HCT116 (cell line): ENCODE data around the gene TP53TG5. TPM values are rescaled to one million over a fixed set of nuclear protein-coding genes. Genes with fewer than 3 reads are reported as not detected.

Experiments
- ATAC-seq: fragments of 200-7000 bp; cut with Tn5 transposase; 2 replicates; pipeline ENCODE4 v1.9.1; 2020; ENCODE audit warnings: mild to moderate bottlenecking, moderate library complexity
- BruUV-seq: library from RNA; stranded (reverse); fragments of 400-500 nt; replicated peaks from 2 replicates; lab custom pipeline; 2021; lab: Mats Ljungman, UMichigan
- CTCF ChIA-PET: fragments of 300-600 bp; sonication (Branson Sonifier 250); formaldehyde crosslinking; loops from one replicate; lab custom pipeline; 2021; ENCODE audit warnings: antibody characterized with exemption; lab: Charles Lee
- POLR2A ChIA-PET: fragments of 300-600, 350-600 bp; sonication (Branson Sonifier 250); formaldehyde crosslinking; loops from one replicate; lab custom pipeline; 2021; ENCODE audit warnings: antibody characterized with exemption; lab: Charles Lee
- RAD21 ChIA-PET, 2 experiments: fragments of 300-600 bp; sonication (Branson Sonifier 250); formaldehyde crosslinking; loops; one replicate each; lab custom pipeline; 2023; ENCODE audit warnings: low total read pairs in 2 of 2; ENCODE audit not compliant: uncharacterized antibody in 2 of 2, unreplicated experiment in 2 of 2, low non-redundant PET in 1 of 2; lab: Charles Lee
- DNase-seq: peaks from one replicate; pipeline ENCODE4 v3.0.0-alpha.2; 2010; ENCODE audit warnings: low read depth, low spot score
- H2AFZ ChIP-seq: fragments of 200-600 bp; shearing (Covaris generic), sonication (generic); 2 replicates; pipeline ENCODE4 v1.6.1; 2017; ENCODE audit warnings: low read depth, mixed run types, mixed read lengths, antibody characterized with exemption, low read length; ENCODE audit not compliant: poor library complexity, severe bottlenecking
- H3K27ac ChIP-seq: 2 replicates; pipeline ENCODE4 v1.5.1; 2012; ENCODE audit warnings: low read depth, low read length
- H3K27me3 ChIP-seq: fragments of 200-600 bp; sonication (generic); 2 replicates; pipeline ENCODE4 v1.6.1; 2016; ENCODE audit warnings: mixed run types, low read length, mixed read lengths; ENCODE audit not compliant: insufficient read depth
- H3K36me3 ChIP-seq, 2 experiments: fragments of 200-500 bp in 1 of 2; fragments of 200-600 bp in 1 of 2; sonication (Bioruptor generic) in 1 of 2; sonication (generic) in 1 of 2; 2 replicates each; pipeline versions ENCODE4 v1.5.1 to v1.6.1; 2014 to 2016; ENCODE audit warnings: low read length in 2 of 2, inconsistent platforms in 1 of 2, mixed read lengths in 1 of 2, mixed run types in 1 of 2; ENCODE audit not compliant: insufficient read depth in 2 of 2, control insufficient read depth in 1 of 2
- H3K4me1 ChIP-seq, 2 experiments: fragments of 200-600 bp in 1 of 2; sonication (generic) in 1 of 2; 2 replicates each; pipeline versions ENCODE4 v1.5.1 to v1.6.1; 2012 to 2017; ENCODE audit warnings: low read length in 2 of 2, inconsistent platforms in 1 of 2, mild to moderate bottlenecking in 1 of 2, mixed read lengths in 1 of 2, mixed run types in 1 of 2, moderate library complexity in 1 of 2; ENCODE audit not compliant: insufficient read depth in 2 of 2, control insufficient read depth in 1 of 2
- H3K4me2 ChIP-seq: fragments of 200-600 bp; sonication (generic); 2 replicates; pipeline ENCODE4 v1.6.1; 2017; ENCODE audit warnings: mixed run types, low read length, mixed read lengths
- H3K4me3 ChIP-seq, 2 experiments: fragments of 200-600 bp in 1 of 2; sonication (generic) in 1 of 2; replicated peaks in 1 of 2; 2 replicates each; pipeline ENCODE4 v1.5.1; 2011 to 2016; ENCODE audit warnings: low read length in 2 of 2, control low read depth in 1 of 2, low read depth in 1 of 2, mild to moderate bottlenecking in 1 of 2, mixed read lengths in 1 of 2, mixed run types in 1 of 2
- H3K79me2 ChIP-seq: fragments of 200-600 bp; sonication (generic); 2 replicates; pipeline ENCODE4 v1.6.1; 2017; ENCODE audit warnings: mild to moderate bottlenecking, mixed run types, low read length, moderate library complexity, mixed read lengths; ENCODE audit not compliant: insufficient read depth
- H3K9ac ChIP-seq: fragments of 200-600 bp; sonication (generic); 2 replicates; pipeline ENCODE4 v1.6.1; 2016; ENCODE audit warnings: low read length, mixed read lengths
- H3K9me2 ChIP-seq: fragments of 200-600 bp; sonication (generic), shearing (Covaris generic); 2 replicates; pipeline ENCODE4 v1.6.1; 2017; ENCODE audit warnings: mixed run types, mild to moderate bottlenecking, moderate library complexity; ENCODE audit not compliant: insufficient read depth
- H3K9me3 ChIP-seq, 2 experiments: fragments of 200-500 bp in 1 of 2; fragments of 200-600 bp in 1 of 2; sonication (Bioruptor generic) in 1 of 2; sonication (generic) in 1 of 2; 2 replicates each; pipeline ENCODE4 v1.6.1; 2014 to 2017; ENCODE audit warnings: low read length in 2 of 2, mixed read lengths in 2 of 2, inconsistent platforms in 1 of 2, low read depth in 1 of 2, mild to moderate bottlenecking in 1 of 2, mixed run types in 1 of 2, moderate library complexity in 1 of 2; ENCODE audit not compliant: control insufficient read depth in 1 of 2, insufficient read depth in 1 of 2
- H4K20me1 ChIP-seq: fragments of 200-600 bp; sonication (generic), shearing (Covaris generic); 2 replicates; pipeline ENCODE4 v1.6.1; 2017; ENCODE audit warnings: mixed run types, mild to moderate bottlenecking, moderate library complexity; ENCODE audit not compliant: insufficient read depth
- ATF3 ChIP-seq: IDR thresholded peaks from 2 replicates; pipeline ENCODE4 v1.6.1; 2012
- CEBPB ChIP-seq: IDR thresholded peaks from 2 replicates; pipeline ENCODE4 v1.6.1; 2012; ENCODE audit warnings: low read depth
- CTCF ChIP-seq, 3 experiments: fragments of 200-600 bp in 1 of 3; sonication (generic) in 1 of 3; IDR thresholded peaks in 2 of 3; conservative IDR thresholded peaks in 1 of 3; 2 replicates each; pipeline ENCODE4 v1.5.1; 2012 to 2017; ENCODE audit warnings: low read depth in 2 of 3, low read length in 2 of 3, antibody characterized with exemption in 1 of 3, borderline replicate concordance in 1 of 3, control low read depth in 1 of 3, mild to moderate bottlenecking in 1 of 3, mixed read lengths in 1 of 3, mixed run types in 1 of 3, moderate library complexity in 1 of 3; ENCODE audit not compliant: insufficient read depth in 1 of 3
- EGR1 ChIP-seq: IDR thresholded peaks from 2 replicates; pipeline ENCODE4 v1.6.1; 2012; ENCODE audit warnings: low read depth
- EZH2 ChIP-seq: fragments of 200-600 bp; sonication (generic); IDR thresholded peaks from 2 replicates; pipeline ENCODE4 v1.6.1; 2017; ENCODE audit warnings: antibody characterized with exemption, mixed run types
- EZH2phosphoT487 ChIP-seq: fragments of 200-600 bp; IDR thresholded peaks from 2 replicates; pipeline ENCODE4 v1.6.1; 2018; ENCODE audit warnings: antibody characterized with exemption, borderline replicate concordance
- FOSL1 ChIP-seq: IDR thresholded peaks from 2 replicates; pipeline ENCODE4 v1.6.1; 2012; ENCODE audit warnings: low read depth
- JUND ChIP-seq: IDR thresholded peaks from 2 replicates; pipeline ENCODE4 v1.6.1; 2012
- REST ChIP-seq: IDR thresholded peaks from 2 replicates; pipeline ENCODE4 v1.6.1; 2012; ENCODE audit warnings: low read depth
- SIN3A ChIP-seq: IDR thresholded peaks from 2 replicates; pipeline ENCODE4 v1.6.1; 2012; ENCODE audit warnings: low read depth
- SP1 ChIP-seq: IDR thresholded peaks from 2 replicates; pipeline ENCODE4 v1.6.1; 2012; ENCODE audit warnings: low read depth
- SRF ChIP-seq: IDR thresholded peaks from 2 replicates; pipeline ENCODE4 v1.6.1; 2012; ENCODE audit warnings: low read depth
- TCF7L2 ChIP-seq: IDR thresholded peaks from 2 replicates; pipeline ENCODE4 v1.7.0; 2011; ENCODE audit warnings: borderline replicate concordance, inconsistent platforms; ENCODE audit not compliant: insufficient read depth, insufficient read length; ENCODE audit errors: extremely low read depth
- ZFX ChIP-seq: fragments of 450-650 bp; IDR thresholded peaks from 2 replicates; pipeline ENCODE4 v1.6.1; 2017
- intact Hi-C: fragments of 100-400 bp; cut with micrococcal nuclease; formaldehyde crosslinking; loops from 2 replicates; pipeline ENCODE4 v1.10.0; 2022
- total RNA-seq: library from RNA; stranded (reverse); gene quantifications from one replicate; pipeline ENCODE4 v1.2.1, GENCODE V29; 2021; ENCODE audit not compliant: unreplicated experiment

The TP53TG5 gene
- total RNA-seq, 1 experiment from 2014 or later, result 0.76 TPM

- no TSS peak for BruUV-seq
- Histone ChIP-seq H3K9ac (no peak overlapping the region), H3K36me3 (peaks cover 12 to 25% of the 10 kb centered on the region in 2 experiments; a peak in 3 of 4 replicates), H3K4me3 (no peak overlapping the region), H3K4me1 (peaks cover 5 to 13% of the 10 kb centered on the region in 2 experiments), H4K20me1 (no peaks in the 10 kb centered on the region), H3K9me3 (no peaks in the 10 kb centered on the region), H3K4me2 (no peak overlapping the region), H2AFZ (no peak overlapping the region), H3K27ac (no peak overlapping the region), H3K79me2 (peaks cover 24% of the 10 kb centered on the region), H3K9me2 (no peaks in the 10 kb centered on the region), H3K27me3 (no peaks in the 10 kb centered on the region)
- ChIA-PET CTCF (interaction anchor here (1.2 to 8.3 kb wide), 2 partner anchors 45 to 68 kb away, joined by 3 to 61 read pairs; no protein-coding TSS in a partner anchor), RAD21 (no interaction called here), POLR2A (interaction anchor here (1.1 to 1.2 kb wide), 2 partner anchors 25 to 47 kb away, joined by 3 read pairs; partner anchors contain the start of gene PIGT)
- TF ChIP-seq EZH2, result no peak
- no peak for TF ChIP-seq ATF3
- no peak for TF ChIP-seq EZH2phosphoT487
- no peak for TF ChIP-seq CEBPB
- TF ChIP-seq ZFX, result no peak
- TF ChIP-seq CTCF (IDR thresholded peaks at IDR 0.05 in 2 of 3, conservative IDR thresholded peaks at IDR 0.05 in 1 of 3; ENCODE audit: borderline replicate concordance in 1 of 3, insufficient read depth in 1 of 3, low read depth in 2 of 3, low read length in 2 of 3), result no peak
- TF ChIP-seq JUND, result no peak
- no peak for TF ChIP-seq EGR1
- no peak for TF ChIP-seq SIN3A
- no peak for TF ChIP-seq SRF
- TF ChIP-seq TCF7L2, result no peak
- TF ChIP-seq FOSL1, result no peak
- no peak for TF ChIP-seq SP1
- no peak for TF ChIP-seq REST
- ATAC-seq, result no peak
- intact Hi-C loops, result no loop called here
- no peak for DNase-seq
Observed at GRCh38 chr20:45368221-45368980, 9.7 kb downstream of the TP53TG5 start.
